ENCODE data around the gene CYP27B1. TPM values are rescaled to one million over a fixed set of nuclear protein-coding genes. Genes with fewer than 3 reads are reported as not detected.

The CYP27B1 gene
- total RNA-seq, 6 donors from 2014 or later, result 0.98 to 5.2 (median 2.5) TPM; not detected in 1

GRCh38 chr12:57726151-57726883 is 40.6 kb downstream of the CYP27B1 start:
- ATAC-seq (ENCODE audit: low FRiP score in 2 of 2) (peak; percentile 76 to 83), DNase-seq (peak; percentile 75 to 93)
- Histone ChIP-seq H3K9me3 (no peaks in the 10 kb centered on the region), H3K4me3 (peak overlapping the region; percentile 62 to 89 (median 70)), H3K27ac (peak overlapping the region; percentile 60 to 80 (median 72)), H3K4me1 (peaks cover 7 to 24% (median 15%) of the 10 kb centered on the region in 4 donors), H3K36me3 (peaks cover 0 to 24% (median 12%) of the 10 kb centered on the region in 4 donors), H3K27me3 (no peaks in the 10 kb centered on the region)
- TF ChIP-seq CTCF (IDR thresholded peaks at IDR 0.05) (peak; percentile 58 to 77 (median 70)), EP300 (IDR thresholded peaks at IDR 0.05) (no peak)
- 41 to 46% methylated on average over 22 to 61 of the region's 79 CpGs for WGBS, 2 donors

GRCh38 chr12:57725851-57726150 is 41.1 kb downstream of the CYP27B1 start:
- ATAC-seq (ENCODE audit: low FRiP score in 2 of 2) (no peak), DNase-seq (no peak)
- no peak for TF ChIP-seq POLR2A (IDR thresholded peaks at IDR 0.05)
- TF ChIP-seq POLR2AphosphoS5 (IDR thresholded peaks at IDR 0.05), result no peak
- no peak for TF ChIP-seq EP300 (IDR thresholded peaks at IDR 0.05)
- no peak for TF ChIP-seq CTCF (IDR thresholded peaks at IDR 0.05)
- no peaks in the 10 kb centered on the region for H3K9me3 ChIP-seq
- peak overlapping the region in 2 of 4 donors; percentile 72 to 80 for H3K27ac ChIP-seq
- H3K27me3 ChIP-seq, result no peaks in the 10 kb centered on the region
- peak overlapping the region in 3 of 4 donors; percentile 67 to 89 (median 73) for H3K4me3 ChIP-seq
- peaks cover 0 to 28% (median 16%) of the 10 kb centered on the region in 4 donors for H3K36me3 ChIP-seq
- 20 to 60% methylated on average over 7 of the region's 10 CpGs for WGBS, 2 donors
- peaks cover 7 to 24% (median 15%) of the 10 kb centered on the region in 4 donors for H3K4me1 ChIP-seq

GRCh38 chr12:57724936-57725740 is 41.7 kb downstream of the CYP27B1 start:
- peaks cover 7 to 24% (median 15%) of the 10 kb centered on the region in 4 donors for H3K4me1 ChIP-seq
- no peak for ATAC-seq (ENCODE audit: low FRiP score in 2 of 2)
- no peaks in the 10 kb centered on the region for H3K9me3 ChIP-seq
- H3K36me3 ChIP-seq, result peaks cover 0 to 34% (median 22%) of the 10 kb centered on the region in 4 donors
- no peak for DNase-seq
- H3K27me3 ChIP-seq, result no peaks in the 10 kb centered on the region
- 71 to 72% methylated on average over 7 to 9 of the region's 11 CpGs for WGBS, 2 donors
- no peak overlapping the region for H3K4me3 ChIP-seq
- no peak for TF ChIP-seq POLR2A (IDR thresholded peaks at IDR 0.05)
- TF ChIP-seq CTCF (IDR thresholded peaks at IDR 0.05), result no peak
- TF ChIP-seq EP300 (IDR thresholded peaks at IDR 0.05), result no peak
- no peak for TF ChIP-seq POLR2AphosphoS5 (IDR thresholded peaks at IDR 0.05)
- H3K27ac ChIP-seq, result no peak overlapping the region

- Histone ChIP-seq H3K4me3 (no peak overlapping the region), H3K36me3 (peaks cover 5 to 43% (median 31%) of the 10 kb centered on the region in 4 donors), H3K27me3 (no peaks in the 10 kb centered on the region), H3K9me3 (no peaks in the 10 kb centered on the region), H3K27ac (no peak overlapping the region), H3K4me1 (peaks cover 7 to 24% (median 15%) of the 10 kb centered on the region in 4 donors)
- no peak for ATAC-seq (ENCODE audit: low FRiP score in 2 of 2)
- no peak for TF ChIP-seq EP300 (IDR thresholded peaks at IDR 0.05)
- no peak for TF ChIP-seq POLR2A (IDR thresholded peaks at IDR 0.05)
- TF ChIP-seq POLR2AphosphoS5 (IDR thresholded peaks at IDR 0.05), result no peak
- TF ChIP-seq CTCF (IDR thresholded peaks at IDR 0.05), result no peak
- 82 to 84% methylated on average over 8 to 12 of the region's 12 CpGs for WGBS, 2 donors
- no peak for DNase-seq
Measured at GRCh38 chr12:57724003-57724935, 42.6 kb downstream of the CYP27B1 start.

Data from upper lobe of left lung (tissue), 6 donors.